Suprapubic skin (tissue), 4 donors: ENCODE results near the gene CD99L2. TPM values are rescaled to one million over a fixed set of nuclear protein-coding genes. Genes with fewer than 3 reads are reported as not detected.

Experiments used
- DNase-seq, 2 donors: peaks; one replicate each; pipeline ENCODE4 v3.0.0-alpha.2; 2019; ENCODE audit warnings: low spot score in 2 of 2
- H3K27ac ChIP-seq: fragments of 200-600 bp; sonication (generic); one replicate; pipeline ENCODE4 v1.5.1; 2019
- H3K27me3 ChIP-seq: fragments of 200-600 bp; sonication (generic); one replicate; pipeline ENCODE4 v1.5.1; 2019
- H3K36me3 ChIP-seq: fragments of 200-600 bp; sonication (generic); one replicate; pipeline ENCODE4 v1.5.1; 2019
- H3K4me1 ChIP-seq: fragments of 200-600 bp; sonication (generic); one replicate; pipeline ENCODE4 v1.5.1; 2019
- H3K4me3 ChIP-seq: fragments of 200-600 bp; sonication (generic); one replicate; pipeline ENCODE4 v1.5.1; 2019; ENCODE audit warnings: mild to moderate bottlenecking
- H3K9me3 ChIP-seq: fragments of 200-600 bp; sonication (generic); one replicate; pipeline ENCODE4 v1.5.1; 2019
- CTCF ChIP-seq, 2 donors: fragments of 200-600 bp in 1 of 2; fragments of 450-650 bp in 1 of 2; sonication (generic) in 1 of 2; IDR thresholded peaks; one replicate each; pipeline ENCODE4 v1.5.1; 2016 to 2019; ENCODE audit warnings: antibody characterized with exemption in 2 of 2, mild to moderate bottlenecking in 1 of 2, moderate library complexity in 1 of 2
- EP300 ChIP-seq: sonication (generic); formaldehyde crosslinking; IDR thresholded peaks from one replicate; pipeline ENCODE4 v1.6.1; 2017; ENCODE audit warnings: antibody characterized with exemption
- POLR2A ChIP-seq, 2 donors: fragments of 450-650 bp; IDR thresholded peaks; one replicate each; pipeline ENCODE4 v1.6.1; 2017; ENCODE audit warnings: antibody characterized with exemption in 2 of 2, mild to moderate bottlenecking in 2 of 2, moderate library complexity in 2 of 2
- POLR2AphosphoS5 ChIP-seq, 3 donors: sonication (generic); formaldehyde crosslinking; IDR thresholded peaks; one replicate each; pipeline ENCODE4 v1.6.1; 2017; ENCODE audit warnings: antibody characterized with exemption in 3 of 3
- WGBS: methylation state at CpG from one replicate; pipeline ENCODE4 v1.1.5; 2018; 5-methylcytosine and 5-hydroxymethylcytosine counted together
- total RNA-seq, 4 donors: library from RNA; depleted of rRNA; stranded (reverse); fragments of >200 nt; gene quantifications; one replicate each; pipeline ENCODE4 v1.1.0, GENCODE V29; 2016

Gene CD99L2
- total RNA-seq, 4 donors from 2014 or later: 12.6 to 24.5 (median 18.7) TPM

GRCh38 chrX:150873616-150874015, 24.9 kb downstream of the CD99L2 start:
- H3K9me3 ChIP-seq: no peaks in the 10 kb centered on the region
- WGBS: 78% methylated on average over 1 of the region's 1 CpG

GRCh38 chrX:150872773-150873336, 25.6 kb downstream of the CD99L2 start:
- Histone ChIP-seq H3K36me3 (no peaks in the 10 kb centered on the region), H3K27me3 (no peaks in the 10 kb centered on the region), H3K4me1 (peaks cover 6% of the 10 kb centered on the region), H3K9me3 (no peaks in the 10 kb centered on the region), H3K27ac (no peak overlapping the region), H3K4me3 (no peak overlapping the region)
- TF ChIP-seq POLR2A (IDR thresholded peaks at IDR 0.05) (no peak), EP300 (no peak), POLR2AphosphoS5 (IDR thresholded peaks at IDR 0.05) (no peak), CTCF (IDR thresholded peaks at IDR 0.05) (no peak)
- 86% methylated on average over 8 of the region's 8 CpGs for WGBS
- DNase-seq: no peak

More at GRCh38 chrX:150873616-150874015, 24.9 kb downstream of the CD99L2 start:
- Histone ChIP-seq H3K27me3 (no peaks in the 10 kb centered on the region), H3K27ac (peak overlapping the region; percentile 38), H3K36me3 (no peaks in the 10 kb centered on the region), H3K4me3 (no peak overlapping the region), H3K4me1 (peaks cover 6% of the 10 kb centered on the region)
- no peak for TF ChIP-seq EP300
- TF ChIP-seq CTCF (IDR thresholded peaks at IDR 0.05): no peak
- TF ChIP-seq POLR2AphosphoS5 (IDR thresholded peaks at IDR 0.05): no peak
- TF ChIP-seq POLR2A (IDR thresholded peaks at IDR 0.05): no peak
- DNase-seq: no peak

GRCh38 chrX:150871341-150871811, 27.1 kb downstream of the CD99L2 start:
- peaks cover 6% of the 10 kb centered on the region for H3K4me1 ChIP-seq
- H3K9me3 ChIP-seq: no peaks in the 10 kb centered on the region
- WGBS: 57% methylated on average over 3 of the region's 3 CpGs
- H3K27me3 ChIP-seq: no peaks in the 10 kb centered on the region
- H3K4me3 ChIP-seq: no peak overlapping the region
- no peaks in the 10 kb centered on the region for H3K36me3 ChIP-seq
- DNase-seq: no peak
- H3K27ac ChIP-seq: no peak overlapping the region
- TF ChIP-seq CTCF (IDR thresholded peaks at IDR 0.05): no peak
- TF ChIP-seq EP300: no peak
- no peak for TF ChIP-seq POLR2AphosphoS5 (IDR thresholded peaks at IDR 0.05)
- no peak for TF ChIP-seq POLR2A (IDR thresholded peaks at IDR 0.05)

- Histone ChIP-seq H3K9me3 (no peaks in the 10 kb centered on the region), H3K4me1 (peaks cover 6% of the 10 kb centered on the region), H3K4me3 (no peak overlapping the region), H3K27ac (no peak overlapping the region), H3K36me3 (no peaks in the 10 kb centered on the region), H3K27me3 (no peaks in the 10 kb centered on the region)
- no peak for DNase-seq
- TF ChIP-seq POLR2AphosphoS5 (IDR thresholded peaks at IDR 0.05): no peak
- no peak for TF ChIP-seq EP300
- no peak for TF ChIP-seq POLR2A (IDR thresholded peaks at IDR 0.05)
- no peak for TF ChIP-seq CTCF (IDR thresholded peaks at IDR 0.05)
- 79% methylated on average over 7 of the region's 7 CpGs for WGBS
Measured at GRCh38 chrX:150870487-150871340, 27.8 kb downstream of the CD99L2 start.

- H3K4me1 ChIP-seq: peaks cover 6% of the 10 kb centered on the region
- DNase-seq: no peak
- H3K9me3 ChIP-seq: no peaks in the 10 kb centered on the region
- no peak overlapping the region for H3K27ac ChIP-seq
- WGBS: 46% methylated on average over 4 of the region's 4 CpGs
- no peak overlapping the region for H3K4me3 ChIP-seq
- TF ChIP-seq EP300 (no peak), POLR2A (IDR thresholded peaks at IDR 0.05) (no peak), CTCF (IDR thresholded peaks at IDR 0.05) (no peak), POLR2AphosphoS5 (IDR thresholded peaks at IDR 0.05) (no peak)
- no peaks in the 10 kb centered on the region for H3K27me3 ChIP-seq
- H3K36me3 ChIP-seq: no peaks in the 10 kb centered on the region
Measured at GRCh38 chrX:150870029-150870428, 28.4 kb downstream of the CD99L2 start.
